ENCODE data around the gene PCDHGA7.

The PCDHGA7 gene

DNA sequence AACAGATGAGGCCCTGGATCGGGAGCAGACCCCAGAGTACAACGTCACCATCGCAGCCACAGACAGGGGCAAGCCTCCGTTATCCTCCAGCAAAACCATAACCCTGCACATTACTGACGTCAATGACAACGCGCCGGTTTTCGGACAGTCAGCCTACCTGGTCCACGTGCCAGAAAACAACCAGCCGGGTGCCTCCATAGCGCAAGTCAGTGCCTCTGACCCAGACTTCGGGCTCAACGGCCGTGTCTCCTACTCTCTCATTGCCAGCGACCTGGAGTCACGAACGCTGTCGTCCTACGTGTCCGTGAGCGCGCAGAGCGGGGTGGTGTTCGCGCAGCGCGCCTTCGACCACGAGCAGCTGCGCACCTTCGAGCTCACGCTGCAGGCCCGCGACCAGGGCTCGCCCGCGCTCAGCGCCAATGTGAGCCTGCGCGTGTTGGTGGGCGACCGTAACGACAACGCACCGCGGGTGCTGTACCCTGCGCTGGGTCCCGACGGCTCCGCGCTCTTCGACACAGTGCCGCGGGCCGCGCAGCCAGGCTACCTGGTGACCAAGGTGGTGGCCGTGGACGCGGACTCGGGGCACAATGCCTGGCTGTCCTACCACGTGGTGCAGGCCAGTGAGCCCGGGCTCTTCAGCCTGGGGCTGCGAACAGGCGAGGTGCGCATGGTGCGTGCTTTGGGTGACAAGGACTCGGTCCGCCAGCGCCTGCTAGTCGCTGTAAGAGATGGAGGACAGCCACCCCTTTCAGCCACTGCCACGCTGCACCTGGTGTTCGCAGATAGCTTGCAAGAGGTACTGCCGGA lies 36.7 kb downstream of the PCDHGA7 start:
- Histone ChIP-seq H3K4me3 (ENCODE audit: low read depth, low read length) (no peak overlapping the region), H3K4me1 (no peaks in the 10 kb centered on the region), H3K9me3 (no peaks in the 10 kb centered on the region; the same call in 1 of the 2 replicates), H3K36me3 (peaks cover 8% of the 10 kb centered on the region; the same call in 1 of the 2 replicates), H3K27me3 (no peaks in the 10 kb centered on the region)
- DNase-seq: no peak
- TF ChIP-seq, protein P1, sequence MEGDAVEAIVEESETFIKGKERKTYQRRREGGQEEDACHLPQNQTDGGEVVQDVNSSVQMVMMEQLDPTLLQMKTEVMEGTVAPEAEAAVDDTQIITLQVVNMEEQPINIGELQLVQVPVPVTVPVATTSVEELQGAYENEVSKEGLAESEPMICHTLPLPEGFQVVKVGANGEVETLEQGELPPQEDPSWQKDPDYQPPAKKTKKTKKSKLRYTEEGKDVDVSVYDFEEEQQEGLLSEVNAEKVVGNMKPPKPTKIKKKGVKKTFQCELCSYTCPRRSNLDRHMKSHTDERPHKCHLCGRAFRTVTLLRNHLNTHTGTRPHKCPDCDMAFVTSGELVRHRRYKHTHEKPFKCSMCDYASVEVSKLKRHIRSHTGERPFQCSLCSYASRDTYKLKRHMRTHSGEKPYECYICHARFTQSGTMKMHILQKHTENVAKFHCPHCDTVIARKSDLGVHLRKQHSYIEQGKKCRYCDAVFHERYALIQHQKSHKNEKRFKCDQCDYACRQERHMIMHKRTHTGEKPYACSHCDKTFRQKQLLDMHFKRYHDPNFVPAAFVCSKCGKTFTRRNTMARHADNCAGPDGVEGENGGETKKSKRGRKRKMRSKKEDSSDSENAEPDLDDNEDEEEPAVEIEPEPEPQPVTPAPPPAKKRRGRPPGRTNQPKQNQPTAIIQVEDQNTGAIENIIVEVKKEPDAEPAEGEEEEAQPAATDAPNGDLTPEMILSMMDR (IDR thresholded peaks at IDR 0.05; ENCODE audit: low read depth, low read length): no peak

DNA sequence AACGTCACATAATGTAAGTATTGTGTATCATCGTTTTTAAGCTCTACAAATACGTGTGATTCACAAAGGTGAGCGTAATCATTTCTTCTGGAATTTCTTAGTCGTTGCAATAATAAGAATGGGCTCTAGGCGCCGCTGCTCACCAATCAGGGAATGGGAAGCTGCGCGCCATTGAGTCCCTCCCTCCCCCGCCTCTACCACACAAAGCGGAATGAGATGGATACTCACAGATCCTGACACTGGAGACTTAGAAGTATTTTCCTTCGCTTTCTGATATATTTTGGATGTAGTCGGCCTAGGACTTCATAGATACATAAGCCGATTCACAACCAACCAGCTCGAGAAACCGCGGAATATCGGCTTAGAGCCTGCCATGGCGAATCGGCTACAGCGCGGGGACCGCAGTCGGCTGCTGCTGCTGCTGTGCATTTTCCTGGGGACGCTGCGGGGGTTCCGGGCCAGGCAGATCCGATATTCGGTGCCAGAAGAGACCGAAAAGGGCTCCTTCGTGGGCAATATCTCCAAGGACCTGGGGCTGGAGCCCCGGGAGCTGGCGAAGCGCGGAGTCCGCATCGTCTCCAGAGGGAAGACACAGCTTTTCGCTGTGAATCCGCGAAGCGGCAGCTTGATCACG lies 38.4 kb downstream of the PCDHGA7 start, which contains the start of gene PCDHGA11:
Gene PCDHGA11, plus strand, starts transcription at position 197 of the 634 bp plus-strand sequence. Its CDS starts 177 bp downstream, at position 374.
- H3K4me1 ChIP-seq: no peaks in the 10 kb centered on the region
- no peak within 1 kb of the TSS for H3K4me3 ChIP-seq (ENCODE audit: low read depth, low read length)
- TF ChIP-seq, protein P1 (IDR thresholded peaks at IDR 0.05; ENCODE audit: low read depth, low read length): peak; percentile 47
- no peaks in the 10 kb centered on the region; the same call in 1 of the 2 replicates for H3K9me3 ChIP-seq
- H3K27me3 ChIP-seq: no peaks in the 10 kb centered on the region
- H3K36me3 ChIP-seq: peaks cover 8% of the 10 kb centered on the region; the same call in 1 of the 2 replicates
- peak; percentile 51 for DNase-seq

DNA sequence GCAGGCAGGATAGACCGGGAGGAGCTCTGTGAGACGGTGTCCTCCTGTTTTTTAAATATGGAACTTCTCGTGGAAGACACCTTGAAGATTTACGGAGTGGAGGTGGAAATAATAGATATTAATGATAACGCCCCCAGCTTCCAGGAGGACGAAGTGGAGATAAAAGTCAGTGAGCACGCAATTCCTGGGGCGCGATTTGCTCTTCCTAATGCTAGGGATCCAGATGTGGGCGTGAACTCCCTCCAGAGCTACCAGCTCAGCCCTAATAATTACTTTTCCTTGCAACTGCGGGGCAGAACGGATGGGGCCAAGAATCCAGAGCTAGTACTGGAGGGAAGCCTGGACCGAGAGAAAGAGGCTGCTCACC lies 38.9 kb downstream of the PCDHGA7 start:
- Histone ChIP-seq H3K4me1 (no peaks in the 10 kb centered on the region), H3K9me3 (no peaks in the 10 kb centered on the region; the same call in 1 of the 2 replicates), H3K27me3 (no peaks in the 10 kb centered on the region), H3K4me3 (ENCODE audit: low read depth, low read length) (no peak overlapping the region), H3K36me3 (peaks cover 8% of the 10 kb centered on the region; the same call in 1 of the 2 replicates)
- no peak for DNase-seq
- TF ChIP-seq, protein P1 (IDR thresholded peaks at IDR 0.05; ENCODE audit: low read depth, low read length): no peak

DNA sequence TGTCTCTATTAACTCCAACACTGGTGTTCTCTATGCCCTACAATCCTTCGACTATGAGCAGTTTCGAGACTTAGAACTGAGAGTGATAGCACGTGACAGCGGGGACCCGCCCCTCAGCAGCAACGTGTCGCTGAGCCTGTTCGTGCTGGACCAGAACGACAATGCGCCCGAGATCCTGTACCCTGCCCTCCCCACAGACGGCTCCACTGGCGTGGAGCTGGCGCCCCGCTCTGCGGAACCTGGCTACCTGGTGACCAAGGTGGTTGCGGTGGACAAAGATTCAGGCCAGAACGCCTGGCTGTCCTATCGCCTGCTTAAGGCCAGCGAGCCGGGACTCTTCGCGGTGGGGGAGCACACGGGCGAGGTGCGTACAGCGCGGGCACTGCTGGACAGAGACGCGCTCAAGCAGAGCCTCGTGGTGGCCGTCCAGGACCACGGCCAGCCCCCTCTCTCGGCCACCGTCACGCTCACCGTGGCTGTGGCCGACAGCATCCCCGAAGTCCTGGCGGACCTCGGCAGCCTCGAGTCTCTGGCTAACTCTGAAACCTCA lies 40.3 kb downstream of the PCDHGA7 start:
- DNase-seq: no peak
- Histone ChIP-seq H3K27me3 (no peaks in the 10 kb centered on the region), H3K4me3 (ENCODE audit: low read depth, low read length) (no peak overlapping the region), H3K4me1 (no peaks in the 10 kb centered on the region), H3K9me3 (peaks cover 5% of the 10 kb centered on the region; the same call in 1 of the 2 replicates), H3K36me3 (peaks cover 13% of the 10 kb centered on the region; the same call in 1 of the 2 replicates)
- TF ChIP-seq, protein P1 (IDR thresholded peaks at IDR 0.05; ENCODE audit: low read depth, low read length): no peak

DNA sequence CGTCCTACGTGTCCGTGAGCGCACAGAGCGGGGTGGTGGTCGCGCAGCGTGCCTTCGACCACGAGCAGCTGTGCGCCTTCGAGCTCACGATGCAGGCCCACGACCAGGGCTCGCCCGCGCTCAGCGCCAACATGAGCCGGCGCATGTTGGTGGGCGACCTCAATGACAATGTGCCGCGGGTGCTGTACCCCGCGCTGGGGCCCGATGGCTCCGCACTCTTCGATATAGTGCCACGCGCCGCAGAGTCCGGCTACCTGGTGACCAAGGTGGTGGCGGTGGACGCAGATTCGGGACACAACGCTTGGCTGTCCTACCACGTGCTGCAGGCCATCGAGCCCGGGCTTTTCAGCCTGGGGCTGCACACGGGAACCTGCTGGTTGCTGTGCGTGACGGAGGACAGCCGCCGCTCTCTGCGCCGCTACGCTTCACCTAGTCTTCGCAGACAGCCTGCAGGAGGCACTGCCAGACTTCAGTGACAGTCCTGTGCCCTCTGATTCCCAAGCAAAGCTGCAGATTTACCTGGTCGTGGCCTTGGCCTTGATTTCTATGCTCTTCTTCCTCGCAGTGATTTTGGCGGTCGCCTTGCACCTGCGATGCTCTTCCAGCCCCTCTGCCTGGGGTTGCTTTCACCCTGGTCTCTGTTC lies 45.4 kb downstream of the PCDHGA7 start:
- Histone ChIP-seq H3K27me3 (no peaks in the 10 kb centered on the region), H3K36me3 (peaks cover 13% of the 10 kb centered on the region; the same call in 1 of the 2 replicates), H3K4me3 (ENCODE audit: low read depth, low read length) (no peak overlapping the region), H3K9me3 (peaks cover 9% of the 10 kb centered on the region; the same call in 1 of the 2 replicates), H3K4me1 (no peaks in the 10 kb centered on the region)
- DNase-seq: no peak
- TF ChIP-seq, protein P1 (IDR thresholded peaks at IDR 0.05; ENCODE audit: low read depth, low read length): no peak
